Measurements from ENCODE around the gene SLC27A2. TPM values are rescaled to one million over a fixed set of nuclear protein-coding genes. Genes with fewer than 3 reads are reported as not detected.

Gene SLC27A2
- total RNA-seq, 1 donor from 2014 or later = not detected

GRCh38 chr15:50162969-50163718, 18.9 kb upstream of the SLC27A2 start:
- H3K27ac Mint-ChIP-seq (ENCODE audit: unreplicated experiment) = no peak overlapping the region
- no peak for TF ChIP-seq CTCF (IDR thresholded peaks at IDR 0.05)

GRCh38 chr15:50163719-50164410, 18.1 kb upstream of the SLC27A2 start:
- no peaks in the 10 kb centered on the region for H3K4me1 Mint-ChIP-seq (ENCODE audit: unreplicated experiment)
- peaks cover 44% of the 10 kb centered on the region for H3K27me3 Mint-ChIP-seq (ENCODE audit: unreplicated experiment)
- no peaks in the 10 kb centered on the region for H3K36me3 Mint-ChIP-seq (ENCODE audit: unreplicated experiment)
- H3K4me3 Mint-ChIP-seq (ENCODE audit: unreplicated experiment) = no peak overlapping the region
- no peak for DNase-seq (ENCODE audit: extremely low spot score, unreplicated experiment)
- H3K9me3 Mint-ChIP-seq (ENCODE audit: unreplicated experiment) = no peaks in the 10 kb centered on the region
- H3K27ac Mint-ChIP-seq (ENCODE audit: unreplicated experiment) = no peak overlapping the region
- TF ChIP-seq CTCF (IDR thresholded peaks at IDR 0.05) = no peak

More at GRCh38 chr15:50162969-50163718, 18.9 kb upstream of the SLC27A2 start:
- Mint-ChIP-seq H3K36me3 (ENCODE audit: unreplicated experiment) (no peaks in the 10 kb centered on the region), H3K27me3 (ENCODE audit: unreplicated experiment) (peaks cover 47% of the 10 kb centered on the region), H3K4me1 (ENCODE audit: unreplicated experiment) (no peaks in the 10 kb centered on the region), H3K4me3 (ENCODE audit: unreplicated experiment) (no peak overlapping the region), H3K9me3 (ENCODE audit: unreplicated experiment) (no peaks in the 10 kb centered on the region)
- DNase-seq (ENCODE audit: extremely low spot score, unreplicated experiment) = no peak

DNA sequence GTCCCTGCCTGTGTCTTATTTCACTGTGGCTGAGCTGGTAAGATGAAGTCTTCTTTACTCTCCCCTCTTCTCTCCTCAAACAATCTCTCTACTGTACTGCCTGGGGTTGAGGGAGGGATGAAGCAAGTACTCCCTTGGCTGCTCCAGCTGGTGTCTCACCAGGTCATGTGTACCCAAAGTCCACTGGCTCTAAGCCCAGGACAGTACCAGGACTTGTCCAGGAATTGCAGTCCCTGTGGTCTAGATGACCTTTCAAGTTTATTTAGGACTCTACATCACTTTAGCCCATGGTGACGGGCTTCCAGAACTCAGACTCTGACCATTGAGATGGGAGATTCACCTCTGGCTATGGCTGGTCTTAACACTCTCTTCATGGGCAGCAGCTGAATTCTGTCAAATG, 17.5 kb upstream of the SLC27A2 start:
- Mint-ChIP-seq H3K9me3 (ENCODE audit: unreplicated experiment) (no peaks in the 10 kb centered on the region), H3K4me3 (ENCODE audit: unreplicated experiment) (no peak overlapping the region), H3K36me3 (ENCODE audit: unreplicated experiment) (no peaks in the 10 kb centered on the region), H3K27ac (ENCODE audit: unreplicated experiment) (no peak overlapping the region), H3K4me1 (ENCODE audit: unreplicated experiment) (no peaks in the 10 kb centered on the region), H3K27me3 (ENCODE audit: unreplicated experiment) (peaks cover 42% of the 10 kb centered on the region)
- no peak for DNase-seq (ENCODE audit: extremely low spot score, unreplicated experiment)
- no peak for TF ChIP-seq CTCF (IDR thresholded peaks at IDR 0.05)

GRCh38 chr15:50166216-50166615, 15.8 kb upstream of the SLC27A2 start:
- Mint-ChIP-seq H3K4me1 (ENCODE audit: unreplicated experiment) (no peaks in the 10 kb centered on the region), H3K27me3 (ENCODE audit: unreplicated experiment) (peaks cover 42% of the 10 kb centered on the region)
- TF ChIP-seq CTCF (IDR thresholded peaks at IDR 0.05) = no peak

DNA sequence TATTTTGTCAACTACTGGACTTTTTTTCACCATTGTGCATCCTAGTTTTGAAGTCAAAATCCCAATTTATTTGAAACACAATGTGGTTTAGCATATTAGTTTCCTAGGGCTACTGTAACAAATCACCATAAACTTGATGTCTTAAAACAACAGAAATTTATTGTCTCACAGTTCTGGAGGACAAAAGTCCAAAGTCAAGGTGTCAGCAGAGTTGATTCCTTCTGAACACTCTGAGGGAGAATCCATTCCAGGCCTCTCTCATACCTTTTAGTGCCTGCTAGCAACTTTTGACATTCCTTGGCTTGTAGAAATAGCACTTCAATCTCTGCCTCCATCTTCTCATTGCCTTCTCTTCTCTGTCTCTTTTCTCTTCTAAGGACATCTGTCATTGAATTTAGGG, 14.9 kb upstream of the SLC27A2 start:
- TF ChIP-seq CTCF (IDR thresholded peaks at IDR 0.05) = no peak
- Mint-ChIP-seq H3K27me3 (ENCODE audit: unreplicated experiment) (peaks cover 44% of the 10 kb centered on the region), H3K4me3 (ENCODE audit: unreplicated experiment) (no peak overlapping the region), H3K9me3 (ENCODE audit: unreplicated experiment) (no peaks in the 10 kb centered on the region), H3K4me1 (ENCODE audit: unreplicated experiment) (no peaks in the 10 kb centered on the region), H3K36me3 (ENCODE audit: unreplicated experiment) (no peaks in the 10 kb centered on the region), H3K27ac (ENCODE audit: unreplicated experiment) (no peak overlapping the region)
- DNase-seq (ENCODE audit: extremely low spot score, unreplicated experiment) = no peak

More at GRCh38 chr15:50166216-50166615, 15.8 kb upstream of the SLC27A2 start:
- Mint-ChIP-seq H3K4me3 (ENCODE audit: unreplicated experiment) (no peak overlapping the region), H3K27ac (ENCODE audit: unreplicated experiment) (no peak overlapping the region), H3K9me3 (ENCODE audit: unreplicated experiment) (no peaks in the 10 kb centered on the region), H3K36me3 (ENCODE audit: unreplicated experiment) (no peaks in the 10 kb centered on the region)
- no peak for DNase-seq (ENCODE audit: extremely low spot score, unreplicated experiment)

Data from osteocyte (in vitro differentiated cells).